ENCODE data around the gene PAFAH2. TPM values are rescaled to one million over a fixed set of nuclear protein-coding genes. Genes with fewer than 3 reads are reported as not detected.

PAFAH2 gene
- total and polyA plus RNA-seq, 2 donors, result 7.4 to 10.0 TPM

- H3K27ac ChIP-seq (ENCODE audit: low read depth), result no peak overlapping the region
- H3K36me3 ChIP-seq (ENCODE audit: insufficient read depth), result no peaks in the 10 kb centered on the region
- WGBS, result 90% methylated on average over 3 of the region's 3 CpGs
- DNase-seq (ENCODE audit: extremely low spot score), result no peak
- H3K4me3 ChIP-seq (ENCODE audit: low read depth, low read length), result no peak overlapping the region
- no peaks in the 10 kb centered on the region for H3K4me1 ChIP-seq (ENCODE audit: insufficient read depth)
Observed at GRCh38 chr1:25914074-25914995, 83.5 kb downstream of the PAFAH2 start.

GRCh38 chr1:25913206-25913605 is 84.7 kb downstream of the PAFAH2 start:
- DNase-seq (ENCODE audit: extremely low spot score), result no peak
- H3K4me3 ChIP-seq (ENCODE audit: low read depth, low read length), result no peak overlapping the region

DNA sequence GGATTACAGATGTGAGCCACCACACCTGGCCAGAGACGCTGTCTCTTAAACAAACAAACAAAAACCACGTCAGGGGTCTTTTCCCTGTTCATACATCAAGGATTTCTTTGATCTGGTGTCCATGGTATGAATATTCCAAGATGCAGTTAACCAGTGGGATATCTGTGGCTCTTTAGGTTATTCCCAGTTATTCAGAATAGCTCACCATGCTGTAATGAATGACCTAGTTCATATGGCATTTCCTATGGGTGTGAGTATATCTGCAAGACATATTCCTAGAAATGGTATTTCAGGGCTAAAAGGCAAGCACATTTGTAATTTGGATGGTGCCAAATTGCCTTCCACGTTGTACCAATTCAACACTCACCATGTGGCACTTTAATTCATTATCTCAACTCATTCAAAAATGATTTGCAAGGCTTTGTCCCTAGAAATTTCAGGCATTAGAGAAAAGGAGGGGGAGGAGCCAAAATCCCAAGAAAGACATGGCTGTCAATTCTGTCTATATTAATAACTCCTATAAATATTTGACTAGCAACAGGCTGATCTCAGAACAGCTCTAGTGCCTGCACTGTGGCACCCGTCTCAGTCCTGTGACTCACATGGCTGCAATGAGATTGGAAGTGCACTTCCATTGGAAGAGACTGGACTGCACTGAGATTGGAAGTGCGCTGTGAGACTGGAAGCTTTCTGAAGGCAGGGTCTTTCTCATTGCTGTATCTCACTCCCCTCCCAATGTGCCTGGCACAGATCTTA is 85.6 kb downstream of the PAFAH2 start:
- WGBS, result 73% methylated on average over 5 of the region's 5 CpGs
- H3K36me3 ChIP-seq (ENCODE audit: insufficient read depth), result no peaks in the 10 kb centered on the region
- H3K4me3 ChIP-seq (ENCODE audit: low read depth, low read length), result no peak overlapping the region
- no peak for DNase-seq (ENCODE audit: extremely low spot score)
- H3K4me1 ChIP-seq (ENCODE audit: insufficient read depth), result no peaks in the 10 kb centered on the region
- no peak overlapping the region for H3K27ac ChIP-seq (ENCODE audit: low read depth)

More at GRCh38 chr1:25913206-25913605, 84.7 kb downstream of the PAFAH2 start:
- H3K27ac ChIP-seq (ENCODE audit: low read depth), result no peak overlapping the region
- H3K4me1 ChIP-seq (ENCODE audit: insufficient read depth), result no peaks in the 10 kb centered on the region
- H3K36me3 ChIP-seq (ENCODE audit: insufficient read depth), result no peaks in the 10 kb centered on the region

DNA sequence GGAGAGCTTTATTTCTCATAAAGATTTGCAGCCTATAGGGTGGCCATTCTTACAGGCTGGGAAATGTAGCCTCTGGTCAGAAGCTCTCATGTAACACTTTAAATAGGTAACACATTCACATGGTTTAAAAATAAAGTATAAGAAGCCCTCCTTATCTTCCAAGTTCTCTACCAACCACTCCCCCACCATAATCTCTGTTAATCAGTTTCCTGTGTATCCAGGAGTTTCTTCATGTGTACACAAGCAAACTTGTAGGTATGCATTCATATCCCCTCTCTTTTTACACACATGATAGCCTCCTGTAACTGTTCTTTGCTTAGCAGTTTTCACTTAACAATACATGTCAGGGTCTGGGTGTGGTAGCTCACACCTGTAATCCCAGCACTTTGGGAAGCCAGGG is 86.7 kb downstream of the PAFAH2 start:
- Histone ChIP-seq H3K27ac (ENCODE audit: low read depth) (no peak overlapping the region), H3K4me1 (ENCODE audit: insufficient read depth) (peaks cover 2% of the 10 kb centered on the region), H3K4me3 (ENCODE audit: low read depth, low read length) (no peak overlapping the region), H3K36me3 (ENCODE audit: insufficient read depth) (no peaks in the 10 kb centered on the region)
- DNase-seq (ENCODE audit: extremely low spot score), result no peak

Small RNA genes within 50 kb of the gene (small RNA-seq; reads per million reads assigned to genes)
- gene RF00283 (not detected), gene RF00492 (not detected), gene RNU6-110P (not detected)

Other genes with a start within 250 kb of the PAFAH2 start
- 24.6 TPM for gene SELENON, start 197.9 kb downstream of the PAFAH2 start, total RNA-seq
- gene SELENON, start 197.9 kb downstream of the PAFAH2 start, polyA plus RNA-seq, result 64.0 TPM
- 23.7 TPM for gene MTFR1L, start 178.1 kb downstream of the PAFAH2 start, total RNA-seq
- 95.3 TPM for gene MTFR1L, start 178.1 kb downstream of the PAFAH2 start, polyA plus RNA-seq
- 1.4 TPM for gene AUNIP, start 138.6 kb downstream of the PAFAH2 start, total RNA-seq
- gene AUNIP, start 138.6 kb downstream of the PAFAH2 start, polyA plus RNA-seq, result 0.11 TPM
- 10.4 TPM for gene PAQR7, start 122.4 kb downstream of the PAFAH2 start, total RNA-seq
- 13.4 TPM for gene PAQR7, start 122.4 kb downstream of the PAFAH2 start, polyA plus RNA-seq
- 67.9 TPM for gene STMN1, start 91.6 kb downstream of the PAFAH2 start, total RNA-seq
- gene STMN1, start 91.6 kb downstream of the PAFAH2 start, polyA plus RNA-seq, result 49.4 TPM
- 2.3 TPM for gene EXTL1, start 23.7 kb upstream of the PAFAH2 start, total RNA-seq
- 0.58 TPM for gene EXTL1, start 23.7 kb upstream of the PAFAH2 start, polyA plus RNA-seq
- 1.7 TPM for gene SLC30A2, start 48.1 kb upstream of the PAFAH2 start, total RNA-seq
- gene SLC30A2, start 48.1 kb upstream of the PAFAH2 start, polyA plus RNA-seq, result 0.24 TPM
- gene TRIM63, start 69.6 kb upstream of the PAFAH2 start, total RNA-seq, result 1.8 TPM
- 10.2 TPM for gene TRIM63, start 69.6 kb upstream of the PAFAH2 start, polyA plus RNA-seq
- 18.6 TPM for gene PDIK1L, start 113.8 kb upstream of the PAFAH2 start, total RNA-seq
- 4.4 TPM for gene PDIK1L, start 113.8 kb upstream of the PAFAH2 start, polyA plus RNA-seq
- 1.6 TPM for gene FAM110D, start 161.0 kb upstream of the PAFAH2 start, total RNA-seq
- 7.4 TPM for gene FAM110D, start 161.0 kb upstream of the PAFAH2 start, polyA plus RNA-seq
- gene C1orf232, start 170.9 kb upstream of the PAFAH2 start, total RNA-seq, result not detected
- not detected for gene C1orf232, start 170.9 kb upstream of the PAFAH2 start, polyA plus RNA-seq
- gene ZNF593, start 171.8 kb upstream of the PAFAH2 start, total RNA-seq, result 6.8 TPM
- gene ZNF593, start 171.8 kb upstream of the PAFAH2 start, polyA plus RNA-seq, result 60.4 TPM
- gene ZNF593OS, start 173.8 kb upstream of the PAFAH2 start, total RNA-seq, result not detected
- gene ZNF593OS, start 173.8 kb upstream of the PAFAH2 start, polyA plus RNA-seq, result 0.18 TPM
- 5.3 TPM for gene CNKSR1, start 179.4 kb upstream of the PAFAH2 start, total RNA-seq
- gene CNKSR1, start 179.4 kb upstream of the PAFAH2 start, polyA plus RNA-seq, result 4.2 TPM
- gene CATSPER4, start 192.5 kb upstream of the PAFAH2 start, total RNA-seq, result not detected
- gene CATSPER4, start 192.5 kb upstream of the PAFAH2 start, polyA plus RNA-seq, result not detected
- gene CEP85, start 236.1 kb upstream of the PAFAH2 start, total RNA-seq, result 13.5 TPM
- 4.3 TPM for gene CEP85, start 236.1 kb upstream of the PAFAH2 start, polyA plus RNA-seq